Liver (tissue), 9 donors: ENCODE results near the gene ERGIC3. TPM values are rescaled to one million over a fixed set of nuclear protein-coding genes. Genes with fewer than 3 reads are reported as not detected.

ENCODE experiments used
- DNase-seq: peaks from one replicate; pipeline ENCODE4 v3.0.0-alpha.2; 2017; ENCODE audit warnings: low spot score
- H3K27ac ChIP-seq, 2 donors: one replicate each; pipeline ENCODE4 v1.7.0; 2013; ENCODE audit warnings: inconsistent platforms in 2 of 2, low read length in 2 of 2, control low read depth in 1 of 2, low read depth in 1 of 2, mild to moderate bottlenecking in 1 of 2
- H3K27me3 ChIP-seq, 4 donors: one replicate each; pipeline versions ENCODE4 v1.6.1 to v1.7.0; 2013; ENCODE audit warnings: low read length in 3 of 4, inconsistent platforms in 1 of 4, mild to moderate bottlenecking in 1 of 4, moderate library complexity in 1 of 4; ENCODE audit not compliant: control insufficient read depth in 4 of 4, insufficient read depth in 4 of 4
- H3K36me3 ChIP-seq, 4 donors: one replicate each; pipeline versions ENCODE4 v1.6.1 to v1.7.0; 2013; ENCODE audit warnings: low read length in 3 of 4, mild to moderate bottlenecking in 3 of 4, low read depth in 1 of 4, moderate library complexity in 1 of 4; ENCODE audit not compliant: control insufficient read depth in 4 of 4, insufficient read depth in 3 of 4
- H3K4me1 ChIP-seq, 4 donors: one replicate each; pipeline versions ENCODE4 v1.6.1 to v1.7.0; 2013; ENCODE audit warnings: low read length in 3 of 4, mild to moderate bottlenecking in 3 of 4, moderate library complexity in 1 of 4; ENCODE audit not compliant: control insufficient read depth in 4 of 4, insufficient read depth in 4 of 4
- H3K4me3 ChIP-seq, 3 donors: one replicate each; pipeline versions ENCODE4 v1.6.1 to v1.7.0; 2013; ENCODE audit warnings: low read length in 3 of 3, control low read depth in 1 of 3, low read depth in 1 of 3, mild to moderate bottlenecking in 1 of 3
- H3K9ac ChIP-seq, 2 donors: one replicate each; pipeline ENCODE4 v1.7.0; 2013; ENCODE audit warnings: low read length in 2 of 2, mild to moderate bottlenecking in 2 of 2, moderate library complexity in 2 of 2, control low read depth in 1 of 2, low read depth in 1 of 2
- H3K9me3 ChIP-seq, 4 donors: one replicate each; pipeline versions ENCODE4 v1.6.1 to v1.7.0; 2013; ENCODE audit warnings: low read length in 3 of 4; ENCODE audit not compliant: control insufficient read depth in 4 of 4
- ATF3 ChIP-seq: IDR thresholded peaks from 2 replicates; pipeline ENCODE4 v1.6.1; 2016; ENCODE audit warnings: antibody characterized with exemption
- CTCF ChIP-seq: fragments of 150-350 bp; IDR thresholded peaks from 2 replicates; pipeline ENCODE4 v1.5.1; 2017; ENCODE audit warnings: improper control_type of control experiment, low read depth, low read length; ENCODE audit not compliant: missing input control
- EGR1 ChIP-seq, 2 donors: IDR thresholded peaks; 2 replicates each; pipeline ENCODE4 v1.6.1; 2016 to 2018; ENCODE audit warnings: antibody characterized with exemption in 2 of 2, low read depth in 2 of 2
- FOXA2 ChIP-seq: IDR thresholded peaks from 2 replicates; pipeline ENCODE4 v1.6.1; 2016; ENCODE audit warnings: antibody characterized with exemption
- GABPA ChIP-seq, 2 donors: IDR thresholded peaks in 1 of 2; conservative IDR thresholded peaks in 1 of 2; 2 replicates each; pipeline ENCODE4 v1.6.1; 2016; ENCODE audit warnings: antibody characterized with exemption in 2 of 2, mild to moderate bottlenecking in 1 of 2, moderate library complexity in 1 of 2
- HNF4A ChIP-seq, 2 donors: conservative IDR thresholded peaks; 2 replicates each; pipeline ENCODE4 v1.6.1; 2016; ENCODE audit warnings: antibody characterized with exemption in 2 of 2, mild to moderate bottlenecking in 2 of 2
- HNF4G ChIP-seq: IDR thresholded peaks from 2 replicates; pipeline ENCODE4 v1.6.1; 2016; ENCODE audit warnings: antibody characterized with exemption
- JUND ChIP-seq, 2 donors: IDR thresholded peaks; 2 replicates each; pipeline ENCODE4 v1.6.1; 2016; ENCODE audit warnings: antibody characterized with exemption in 2 of 2
- MAX ChIP-seq: IDR thresholded peaks from 2 replicates; pipeline ENCODE4 v1.6.1; 2016; ENCODE audit warnings: antibody characterized with exemption
- NR2F2 ChIP-seq: IDR thresholded peaks from 2 replicates; pipeline ENCODE4 v1.6.1; 2016; ENCODE audit warnings: antibody characterized with exemption
- RAD21 ChIP-seq, 2 donors: IDR thresholded peaks; 2 replicates each; pipeline ENCODE4 v1.6.1; 2016; ENCODE audit warnings: antibody characterized with exemption in 2 of 2, mild to moderate bottlenecking in 2 of 2
- REST ChIP-seq: IDR thresholded peaks from 2 replicates; pipeline ENCODE4 v1.6.1; 2016; ENCODE audit warnings: antibody characterized with exemption, mild to moderate bottlenecking
- RXRA ChIP-seq, 2 donors: IDR thresholded peaks; 2 replicates each; pipeline ENCODE4 v1.6.1; 2017 to 2018; ENCODE audit warnings: antibody characterized with exemption in 2 of 2, mild to moderate bottlenecking in 1 of 2
- SP1 ChIP-seq: IDR thresholded peaks from 2 replicates; pipeline ENCODE4 v1.6.1; 2018; ENCODE audit warnings: antibody characterized with exemption, mild to moderate bottlenecking
- TAF1 ChIP-seq: conservative IDR thresholded peaks from 2 replicates; pipeline ENCODE4 v1.6.1; 2016; ENCODE audit warnings: antibody characterized with exemption, mild to moderate bottlenecking
- YY1 ChIP-seq: IDR thresholded peaks from 2 replicates; pipeline ENCODE4 v1.6.1; 2016; ENCODE audit warnings: antibody characterized with exemption, mild to moderate bottlenecking
- ZBTB33 ChIP-seq: IDR thresholded peaks from 2 replicates; pipeline ENCODE4 v1.6.1; 2016; ENCODE audit warnings: antibody characterized with exemption
- WGBS: extraction: QIAGEN DNeasy Blood & Tissue Kit; methylation state at CpG from one replicate; pipeline ENCODE4 v1.1.7; 2013; 5-methylcytosine and 5-hydroxymethylcytosine counted together
- polyA plus RNA-seq, 2 donors: library from polyadenylated mRNA; stranded (reverse) in 1 of 2; unstranded in 1 of 2; fragments of 200-250 nt in 1 of 2; fragments of >200 nt in 1 of 2; fragmentation: Nextera tagmentation in 1 of 2; extraction: Ambion mirVana in 1 of 2; gene quantifications; one replicate each; pipeline versions ENCODE4 v1.2.1 to v1.2.3, GENCODE V29; 2013 to 2015
- total RNA-seq, 2 donors: library from RNA; depleted of rRNA; stranded (reverse); fragments of >200 nt; gene quantifications; one replicate each; pipeline ENCODE4 v1.2.3, GENCODE V29; 2014
- donor health status: healthy.
- donor health status: healthy.
- donor health status: healthy.
- donor health status: healthy.
- donor health status: healthy.

ERGIC3 gene
- total and polyA plus RNA-seq, 4 donors: 110 to 167 (median 120) TPM

- TF ChIP-seq ATF3: no peak
These were observed 50.6 kb downstream of the ERGIC3 start (continued) for GRCh38 chr20:35592339-35592974.

GRCh38 chr20:35595456-35595855 is 53.6 kb downstream of the ERGIC3 start:
- no peak for DNase-seq
- no peak overlapping the region for H3K9ac ChIP-seq
- no peak overlapping the region for H3K27ac ChIP-seq
- 74% methylated on average over 17 of the region's 17 CpGs for WGBS
- H3K4me1 ChIP-seq: peaks cover 0 to 4% (median 2%) of the 10 kb centered on the region in 4 donors
- H3K36me3 ChIP-seq: no peaks in the 10 kb centered on the region
- TF ChIP-seq ZBTB33 (no peak), SP1 (no peak), RXRA (IDR thresholded peaks at IDR 0.05) (peak in 1 of 2 donors; percentile 23), GABPA (IDR thresholded peaks at IDR 0.05 in 1 of 2, conservative IDR thresholded peaks at IDR 0.05 in 1 of 2) (no peak), RAD21 (IDR thresholded peaks at IDR 0.05) (no peak)
- no peaks in the 10 kb centered on the region for H3K27me3 ChIP-seq
- no peaks in the 10 kb centered on the region for H3K9me3 ChIP-seq
- no peak overlapping the region for H3K4me3 ChIP-seq

GRCh38 chr20:35595901-35596300 is 54.0 kb downstream of the ERGIC3 start:
- Histone ChIP-seq H3K27ac (no peak overlapping the region), H3K27me3 (no peaks in the 10 kb centered on the region), H3K36me3 (no peaks in the 10 kb centered on the region), H3K9ac (no peak overlapping the region), H3K4me3 (no peak overlapping the region), H3K4me1 (peaks cover 3 to 8% (median 6%) of the 10 kb centered on the region in 4 donors), H3K9me3 (no peaks in the 10 kb centered on the region)
- WGBS: 83% methylated on average over 7 of the region's 7 CpGs
- TF ChIP-seq HNF4G (no peak), SP1 (no peak), RXRA (IDR thresholded peaks at IDR 0.05) (no peak), RAD21 (IDR thresholded peaks at IDR 0.05) (no peak), NR2F2 (no peak), REST (no peak), FOXA2 (no peak), GABPA (IDR thresholded peaks at IDR 0.05 in 1 of 2, conservative IDR thresholded peaks at IDR 0.05 in 1 of 2) (no peak), MAX (no peak), HNF4A (conservative IDR thresholded peaks at IDR 0.05) (no peak), ZBTB33 (no peak), JUND (IDR thresholded peaks at IDR 0.05) (no peak), EGR1 (IDR thresholded peaks at IDR 0.05; ENCODE audit: low read depth in 2 of 2) (no peak), CTCF (no peak), YY1 (no peak), ATF3 (no peak), TAF1 (no peak)
- DNase-seq: no peak
